Vagina (tissue), 2 donors: ENCODE results near the gene INPP4B. TPM values are rescaled to one million over a fixed set of nuclear protein-coding genes. Genes with fewer than 3 reads are reported as not detected.
"Not testable (repeated sequence)": the region's sequence is repeated elsewhere in the genome, so short reads cannot be mapped to it uniquely, and the experiment has no call there.

Source experiments
- DNase-seq, 2 donors: peaks; one replicate each; pipeline ENCODE4 v3.0.0-alpha.2; 2017; ENCODE audit errors: extremely low spot score in 2 of 2
- H3K27ac ChIP-seq: fragments of 200-600 bp; sonication (generic); one replicate; pipeline ENCODE4 v1.5.1; 2019
- H3K27me3 ChIP-seq: fragments of 200-600 bp; sonication (generic); one replicate; pipeline ENCODE4 v1.5.1; 2019
- H3K36me3 ChIP-seq, 2 donors: fragments of 200-600 bp; sonication (generic); one replicate each; pipeline ENCODE4 v1.5.1; 2017 to 2019
- H3K4me1 ChIP-seq: fragments of 200-600 bp; sonication (generic); one replicate; pipeline ENCODE4 v1.5.1; 2019
- H3K4me3 ChIP-seq, 2 donors: fragments of 200-600 bp; sonication (generic); 1 replicate in 1 of 2; 2 replicates in 1 of 2; pipeline ENCODE4 v1.5.1; 2016 to 2019
- H3K9me3 ChIP-seq: fragments of 200-600 bp; sonication (generic); one replicate; pipeline ENCODE4 v1.5.1; 2019
- POLR2A ChIP-seq, 2 donors: fragments of 450-650 bp; IDR thresholded peaks; one replicate each; pipeline ENCODE4 v1.6.1; 2017; ENCODE audit warnings: antibody characterized with exemption in 2 of 2, mild to moderate bottlenecking in 2 of 2, moderate library complexity in 2 of 2
- POLR2AphosphoS5 ChIP-seq, 2 donors: sonication (generic); formaldehyde crosslinking; IDR thresholded peaks; one replicate each; pipeline ENCODE4 v1.9.0; 2017; ENCODE audit warnings: antibody characterized with exemption in 2 of 2, mild to moderate bottlenecking in 2 of 2, low read depth in 1 of 2; ENCODE audit not compliant: insufficient read depth in 1 of 2
- intact Hi-C: fragments of 100-400 bp; cut with DNase I; formaldehyde crosslinking; loops from one replicate; pipeline ENCODE4 v1.15.1; 2023
- total RNA-seq: library from RNA; depleted of rRNA; stranded (reverse); fragments of >200 nt; gene quantifications from one replicate; pipeline ENCODE4 v1.2.3, GENCODE V29; 2016
- TF ChIP-seq, protein P1 (sequence below), 3 experiments: fragments of 450-650 bp in 2 of 3; fragments of 200-600 bp in 1 of 3; sonication (generic) in 1 of 3; IDR thresholded peaks; one replicate each; pipeline ENCODE4 v1.5.1; 2017 to 2019; ENCODE audit warnings: antibody characterized with exemption in 3 of 3, mild to moderate bottlenecking in 2 of 3, moderate library complexity in 2 of 3

Gene INPP4B
- total RNA-seq, 1 donor from 2014 or later: 21.1 TPM

DNA sequence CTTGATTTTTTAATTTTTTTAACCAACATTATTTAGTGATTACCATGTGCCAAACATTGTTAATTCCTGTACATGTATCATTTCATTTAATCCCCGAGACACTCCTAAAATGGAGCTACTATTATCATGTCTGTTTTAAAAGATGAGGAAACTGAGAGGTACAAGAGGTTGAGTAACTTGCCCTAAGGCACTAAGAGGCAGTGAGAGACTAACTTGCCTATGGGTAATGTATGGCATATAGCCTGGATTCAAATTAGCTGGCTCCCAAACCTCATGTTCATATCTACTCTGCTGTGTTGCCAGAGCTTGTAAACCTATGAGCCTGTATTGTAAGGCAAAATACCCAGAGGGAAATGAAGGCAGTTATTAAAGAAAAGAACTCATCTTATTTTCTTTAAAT is 766.1 kb downstream of the INPP4B start:
- no peak for DNase-seq
- no peaks in the 10 kb centered on the region for H3K27me3 ChIP-seq
- H3K27ac ChIP-seq: no peak overlapping the region
- H3K4me1 ChIP-seq: no peaks in the 10 kb centered on the region
- TF ChIP-seq, protein P1, sequence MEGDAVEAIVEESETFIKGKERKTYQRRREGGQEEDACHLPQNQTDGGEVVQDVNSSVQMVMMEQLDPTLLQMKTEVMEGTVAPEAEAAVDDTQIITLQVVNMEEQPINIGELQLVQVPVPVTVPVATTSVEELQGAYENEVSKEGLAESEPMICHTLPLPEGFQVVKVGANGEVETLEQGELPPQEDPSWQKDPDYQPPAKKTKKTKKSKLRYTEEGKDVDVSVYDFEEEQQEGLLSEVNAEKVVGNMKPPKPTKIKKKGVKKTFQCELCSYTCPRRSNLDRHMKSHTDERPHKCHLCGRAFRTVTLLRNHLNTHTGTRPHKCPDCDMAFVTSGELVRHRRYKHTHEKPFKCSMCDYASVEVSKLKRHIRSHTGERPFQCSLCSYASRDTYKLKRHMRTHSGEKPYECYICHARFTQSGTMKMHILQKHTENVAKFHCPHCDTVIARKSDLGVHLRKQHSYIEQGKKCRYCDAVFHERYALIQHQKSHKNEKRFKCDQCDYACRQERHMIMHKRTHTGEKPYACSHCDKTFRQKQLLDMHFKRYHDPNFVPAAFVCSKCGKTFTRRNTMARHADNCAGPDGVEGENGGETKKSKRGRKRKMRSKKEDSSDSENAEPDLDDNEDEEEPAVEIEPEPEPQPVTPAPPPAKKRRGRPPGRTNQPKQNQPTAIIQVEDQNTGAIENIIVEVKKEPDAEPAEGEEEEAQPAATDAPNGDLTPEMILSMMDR (IDR thresholded peaks at IDR 0.05): no peak
- no peak for TF ChIP-seq POLR2A (IDR thresholded peaks at IDR 0.05)
- no peak for TF ChIP-seq POLR2AphosphoS5 (IDR thresholded peaks at IDR 0.05; ENCODE audit: insufficient read depth in 1 of 2, low read depth in 1 of 2)
- intact Hi-C loops: no loop called here
- no peaks in the 10 kb centered on the region for H3K9me3 ChIP-seq
- no peak overlapping the region for H3K4me3 ChIP-seq
- no peaks in the 10 kb centered on the region for H3K36me3 ChIP-seq

DNA sequence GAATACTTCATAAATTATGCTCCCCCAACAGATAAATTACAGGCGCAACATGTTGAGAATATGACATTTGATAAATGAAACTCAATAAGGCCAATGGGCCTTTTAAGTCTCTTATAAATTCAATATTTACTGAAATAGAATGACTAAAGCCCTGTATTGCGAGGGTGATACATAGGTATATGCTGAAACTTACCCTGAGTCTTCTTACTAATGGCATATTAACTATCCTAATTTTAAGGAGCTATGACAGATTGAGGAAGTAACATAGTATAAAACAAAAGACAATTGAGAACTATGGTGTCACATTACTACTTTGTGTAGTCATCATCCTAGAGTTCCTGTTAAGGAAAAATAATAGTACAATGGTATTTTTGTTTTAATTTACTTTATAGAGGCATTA is 769.1 kb downstream of the INPP4B start:
- TF ChIP-seq, protein P1 (IDR thresholded peaks at IDR 0.05): no peak
- TF ChIP-seq POLR2AphosphoS5 (IDR thresholded peaks at IDR 0.05; ENCODE audit: insufficient read depth in 1 of 2, low read depth in 1 of 2) (no peak), POLR2A (IDR thresholded peaks at IDR 0.05) (no peak)
- no peaks in the 10 kb centered on the region for H3K36me3 ChIP-seq
- no peak overlapping the region for H3K4me3 ChIP-seq
- DNase-seq: no peak
- H3K27ac ChIP-seq: no peak overlapping the region
- no peaks in the 10 kb centered on the region for H3K9me3 ChIP-seq
- no peaks in the 10 kb centered on the region for H3K4me1 ChIP-seq
- intact Hi-C loops: no loop called here
- H3K27me3 ChIP-seq: no peaks in the 10 kb centered on the region

DNA sequence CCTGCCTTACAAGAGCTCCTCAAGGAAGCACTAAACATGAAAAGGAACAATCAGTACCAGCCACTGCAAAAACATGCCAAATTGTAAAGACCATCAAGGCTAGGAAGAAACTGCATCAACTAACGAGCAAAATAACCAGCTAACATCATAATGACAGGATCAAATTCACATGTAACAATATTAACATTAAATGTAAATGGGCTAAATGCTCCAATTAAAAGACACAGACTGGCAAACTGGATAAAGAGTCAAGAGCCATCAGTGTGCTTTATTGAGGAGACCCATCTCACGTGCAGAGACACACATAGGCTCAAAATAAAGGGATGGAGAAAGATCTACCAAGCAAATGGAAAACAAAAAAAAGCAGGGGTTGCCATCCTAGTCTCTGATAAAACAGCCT is 777.8 kb downstream of the INPP4B start:
- H3K36me3 ChIP-seq, H3K4me1 ChIP-seq, DNase-seq, H3K27ac ChIP-seq, H3K4me3 ChIP-seq, H3K9me3 ChIP-seq, H3K27me3 ChIP-seq, intact Hi-C loops: not testable (repeated sequence)

GRCh38 chr4:142066562-142066961 is 779.5 kb downstream of the INPP4B start:
- H3K4me1 ChIP-seq, H3K36me3 ChIP-seq, DNase-seq, H3K4me3 ChIP-seq, H3K9me3 ChIP-seq, intact Hi-C loops, H3K27ac ChIP-seq, H3K27me3 ChIP-seq: not testable (repeated sequence)

- TF ChIP-seq POLR2AphosphoS5 (IDR thresholded peaks at IDR 0.05; ENCODE audit: insufficient read depth in 1 of 2, low read depth in 1 of 2): no peak
- no peak for TF ChIP-seq POLR2A (IDR thresholded peaks at IDR 0.05)
- TF ChIP-seq, protein P1 (IDR thresholded peaks at IDR 0.05): no peak
- no peak overlapping the region for H3K4me3 ChIP-seq
- H3K9me3 ChIP-seq: no peaks in the 10 kb centered on the region
- no peaks in the 10 kb centered on the region for H3K36me3 ChIP-seq
- H3K27me3 ChIP-seq: no peaks in the 10 kb centered on the region
- no peak for DNase-seq
- no peaks in the 10 kb centered on the region for H3K4me1 ChIP-seq
- H3K27ac ChIP-seq: no peak overlapping the region
- intact Hi-C loops: no loop called here
Observed at GRCh38 chr4:142065086-142065647, 780.9 kb downstream of the INPP4B start.

DNA sequence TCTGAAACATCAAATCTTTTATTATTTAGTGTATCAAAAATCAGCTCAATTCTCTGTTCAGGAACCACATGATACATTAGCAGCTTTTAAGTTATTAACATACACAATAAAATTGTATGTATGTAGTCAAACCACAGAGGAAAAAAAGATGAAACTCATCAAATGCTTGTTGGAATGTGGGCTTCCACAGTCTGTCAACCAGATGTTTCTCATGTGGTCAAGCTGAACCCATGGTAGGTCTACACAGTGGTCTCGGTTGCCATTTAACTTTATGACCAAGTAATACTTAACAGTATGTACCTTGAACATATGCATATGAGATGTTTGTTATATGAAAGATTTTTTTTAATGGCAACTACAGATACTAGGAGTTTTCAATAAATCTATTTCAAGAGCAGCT is 781.9 kb downstream of the INPP4B start:
- no peaks in the 10 kb centered on the region for H3K36me3 ChIP-seq
- no peaks in the 10 kb centered on the region for H3K27me3 ChIP-seq
- intact Hi-C loops: no loop called here

More for the DNA sequence above, 781.9 kb downstream of the INPP4B start:
- TF ChIP-seq POLR2A (IDR thresholded peaks at IDR 0.05): no peak
- TF ChIP-seq, protein P1 (IDR thresholded peaks at IDR 0.05): no peak
- no peak for TF ChIP-seq POLR2AphosphoS5 (IDR thresholded peaks at IDR 0.05; ENCODE audit: insufficient read depth in 1 of 2, low read depth in 1 of 2)
- no peak overlapping the region for H3K27ac ChIP-seq
- no peaks in the 10 kb centered on the region for H3K4me1 ChIP-seq
- no peak overlapping the region for H3K4me3 ChIP-seq
- DNase-seq: no peak
- H3K9me3 ChIP-seq: no peaks in the 10 kb centered on the region
